Islet of Langerhans (tissue), 1 donor: ENCODE results near the gene PEX12.
"Not testable (repeated sequence)": the region's sequence is repeated elsewhere in the genome, so short reads cannot be mapped to it uniquely, and the experiment has no call there.

Source experiments
- FAIRE-seq: peaks from one replicate; lab custom pipeline; 2011; peaks lifted over from hg19 to GRCh38; lab: Jason Lieb, UNC

The PEX12 gene

DNA sequence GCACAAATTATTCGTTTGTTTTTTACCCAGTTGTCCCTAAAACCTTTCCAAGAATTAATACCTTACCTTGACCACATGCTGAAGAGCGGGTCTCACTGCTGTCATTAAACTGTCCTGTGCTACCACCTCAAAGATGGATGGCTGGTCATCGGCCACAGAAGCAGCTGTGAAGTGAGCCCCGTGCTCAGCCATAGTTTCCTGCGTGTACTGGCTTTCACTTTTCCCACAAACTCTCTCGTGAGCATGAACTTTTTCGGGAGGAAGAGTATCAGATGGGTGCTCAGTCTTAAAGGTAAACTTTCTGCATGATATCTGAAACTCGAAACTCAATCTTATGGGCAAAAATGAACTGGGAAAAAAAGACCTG lies 558 bp downstream of the PEX12 start:
- no peak for FAIRE-seq

DNA sequence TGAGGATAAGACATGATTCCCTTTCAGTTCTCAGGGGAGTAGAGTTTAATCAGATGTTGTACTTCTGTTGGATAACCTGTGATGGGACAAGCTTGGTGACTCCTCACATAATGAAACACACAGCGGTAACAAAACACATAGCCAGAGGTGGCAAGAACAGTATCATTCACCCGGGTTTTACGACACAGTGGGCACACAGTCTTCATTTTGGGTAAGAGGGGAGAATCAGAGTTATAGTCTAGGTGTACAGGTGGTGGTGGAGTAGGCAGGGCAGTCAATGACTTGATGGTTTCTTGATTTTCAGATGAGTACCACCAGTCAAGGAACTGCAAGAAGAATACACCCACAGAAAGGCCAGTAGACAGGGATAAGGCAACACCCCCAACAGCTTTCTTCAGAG lies 2.6 kb downstream of the PEX12 start:
- FAIRE-seq = no peak

DNA sequence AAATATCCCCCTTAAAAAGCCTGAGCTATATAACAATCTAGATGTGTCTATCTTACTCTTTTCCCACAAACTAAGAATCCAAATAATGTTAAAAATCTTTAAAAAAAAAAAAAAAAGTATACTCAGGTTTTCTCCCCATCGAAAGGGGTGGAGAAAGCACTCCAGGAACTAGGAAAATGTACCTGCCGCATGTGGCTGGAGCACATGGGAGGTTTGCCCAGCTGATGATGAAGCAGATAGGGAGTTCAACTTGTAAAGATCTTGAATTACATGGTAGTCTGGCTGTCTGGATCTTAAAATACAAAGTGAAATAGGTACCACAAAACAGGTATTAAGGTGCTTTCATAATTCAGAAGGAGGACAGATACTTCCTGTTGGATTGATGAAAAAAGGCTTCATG lies 9.0 kb downstream of the PEX12 start:
- no peak for FAIRE-seq

DNA sequence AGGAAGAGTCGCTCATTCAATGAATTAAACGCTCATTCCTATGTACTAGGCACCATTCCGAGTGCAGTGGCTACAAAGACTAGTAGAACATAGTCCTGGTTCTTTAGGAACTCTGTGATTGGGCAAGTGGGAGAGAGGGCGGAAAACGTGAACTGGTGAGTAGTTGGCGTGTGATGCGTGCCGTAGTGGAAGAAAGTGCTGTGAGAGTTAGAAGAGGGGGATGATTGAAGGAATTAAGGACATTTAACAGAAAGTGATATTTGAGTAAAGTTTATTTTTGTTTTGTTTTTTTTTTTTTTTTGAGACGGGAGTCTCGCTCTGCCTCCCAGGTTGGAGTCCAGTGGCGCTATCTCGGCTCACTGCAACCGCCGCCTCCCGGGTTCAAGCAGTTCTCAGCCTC lies 9.8 kb downstream of the PEX12 start:
- no peak for FAIRE-seq

DNA sequence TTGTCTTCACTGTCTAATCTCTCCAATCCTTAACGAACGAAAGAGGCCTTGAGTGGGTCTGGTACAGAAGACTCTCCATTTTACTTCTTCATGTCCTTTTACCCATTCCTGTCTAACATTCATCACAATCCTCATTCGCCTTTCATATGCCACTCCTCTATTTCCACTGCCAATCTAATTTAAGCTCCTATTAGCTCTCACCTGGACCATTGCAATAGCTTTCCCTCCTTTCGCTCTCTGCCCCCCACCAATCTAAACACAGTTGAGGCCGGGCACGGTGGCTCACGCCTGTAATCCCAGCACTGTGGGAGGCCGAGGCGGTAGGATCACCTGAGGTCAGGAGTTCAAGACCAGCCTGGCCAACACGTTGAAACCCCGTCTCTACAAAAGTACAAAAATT lies 11.4 kb downstream of the PEX12 start:
- no peak for FAIRE-seq

DNA sequence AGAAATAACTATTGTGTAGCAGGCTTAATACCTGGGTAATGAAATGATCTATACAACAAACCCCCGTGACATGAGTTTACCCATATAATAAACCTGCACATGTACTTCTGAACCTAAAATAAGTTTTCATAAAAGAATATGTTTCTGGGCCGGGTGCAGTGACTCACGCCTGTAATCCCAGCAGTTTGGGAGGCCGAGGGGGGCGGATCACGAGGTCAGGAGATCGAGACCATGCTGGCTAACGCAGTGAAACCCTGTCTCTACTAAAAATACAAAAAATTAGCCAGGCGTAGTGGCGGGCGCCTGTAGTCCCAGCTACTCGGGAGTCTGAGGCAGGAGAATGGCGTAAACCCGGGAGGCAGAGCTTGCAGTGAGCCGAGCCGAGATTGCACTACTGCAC lies 15.2 kb downstream of the PEX12 start:
- not testable (repeated sequence) for FAIRE-seq

DNA sequence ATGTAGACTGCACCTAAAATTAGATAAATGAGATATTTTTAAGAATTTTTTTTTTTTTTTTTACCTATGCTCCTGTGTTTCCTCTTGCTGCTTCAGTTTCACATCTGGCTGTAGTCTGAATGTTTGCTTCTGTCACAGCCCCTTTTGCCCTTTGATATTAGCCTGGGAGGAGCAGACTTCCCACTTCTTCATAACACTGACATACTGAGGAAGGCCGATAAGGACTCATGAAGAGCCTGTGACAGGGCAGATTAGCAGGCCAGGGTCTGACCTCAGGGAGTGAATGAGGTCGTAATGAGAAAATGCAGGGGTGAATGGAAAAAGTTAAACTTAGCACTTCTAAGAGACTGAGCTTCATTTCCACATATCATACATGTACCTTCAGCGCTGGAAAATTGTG lies 17.7 kb downstream of the PEX12 start, which contains the start of gene SLFN14:
Gene SLFN14, minus strand, starts transcription at position 117 of the 400 bp plus-strand sequence. CDS start 2,757 bp downstream, outside the sequence.
- no peak for FAIRE-seq

DNA sequence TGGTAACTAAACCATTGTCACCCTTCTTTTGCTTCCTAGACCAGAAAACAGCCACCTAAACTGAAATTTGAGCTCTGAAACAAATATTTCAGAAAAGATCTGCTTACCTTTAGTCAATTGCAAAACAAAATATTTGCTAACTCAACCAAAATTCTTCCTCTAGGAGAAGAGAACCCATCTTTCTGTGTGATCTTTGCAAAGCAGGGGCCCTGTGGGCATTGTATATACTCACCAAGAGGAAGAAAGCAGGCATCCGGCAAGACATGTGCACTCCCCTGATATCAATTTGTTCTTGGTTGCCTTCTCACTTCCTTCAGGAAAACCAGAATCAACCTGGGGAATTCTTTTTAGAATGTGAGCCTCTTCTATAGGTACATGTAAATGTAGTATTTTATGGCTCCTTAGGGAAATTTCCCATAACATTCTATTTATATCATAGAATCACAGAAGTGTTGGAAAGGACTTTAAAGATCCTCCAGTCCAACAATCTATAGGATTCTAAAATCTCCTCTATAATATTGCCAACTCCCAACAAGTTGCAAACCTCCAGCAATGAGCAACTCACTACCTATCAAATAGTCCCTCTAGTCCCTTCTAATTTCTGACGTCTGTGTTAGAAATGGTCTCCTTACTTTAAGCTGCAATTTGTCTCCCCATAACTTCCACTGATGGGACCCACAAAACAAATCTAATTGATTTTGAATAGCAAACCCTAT lies 18.7 kb downstream of the PEX12 start:
- no peak for FAIRE-seq

DNA sequence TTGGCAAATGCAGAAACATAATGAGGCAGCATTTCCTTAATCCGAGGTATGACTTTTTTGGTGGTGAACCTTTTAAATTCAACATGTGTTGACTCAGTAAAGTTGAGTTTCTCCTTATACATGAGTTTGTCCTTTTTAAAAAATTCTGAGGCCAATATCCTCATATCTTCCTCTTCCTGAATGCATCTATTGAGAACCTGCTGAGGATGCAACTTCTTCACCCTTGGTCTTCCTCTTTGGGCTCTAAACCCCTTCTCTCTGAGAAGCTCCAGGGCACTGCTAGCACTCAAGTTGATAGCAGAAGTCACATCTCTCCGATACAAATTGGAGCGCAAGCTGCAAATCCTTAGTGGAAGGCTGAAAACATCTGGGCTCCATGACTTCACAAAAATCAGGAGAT lies 21.0 kb downstream of the PEX12 start:
- FAIRE-seq = no peak

DNA sequence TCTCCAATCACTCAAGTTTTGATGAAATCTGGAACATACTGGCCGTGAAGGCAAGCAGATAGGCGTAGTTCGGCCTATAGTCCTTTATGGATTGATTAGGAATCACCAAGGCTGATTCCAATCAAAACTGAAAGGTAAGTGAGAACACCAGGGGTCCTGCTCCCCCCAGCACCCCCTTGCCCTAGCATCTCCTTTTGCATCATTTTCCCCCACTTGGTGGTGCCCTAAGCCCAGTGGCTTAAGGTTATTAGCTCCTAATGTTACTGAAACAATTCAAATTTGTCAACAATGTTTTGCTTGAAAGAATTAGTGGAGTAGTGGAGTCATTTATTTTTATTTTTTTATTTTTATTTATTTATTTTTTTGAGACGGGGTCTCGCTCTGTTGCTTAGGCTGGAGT lies 22.7 kb downstream of the PEX12 start:
- FAIRE-seq = no peak

DNA sequence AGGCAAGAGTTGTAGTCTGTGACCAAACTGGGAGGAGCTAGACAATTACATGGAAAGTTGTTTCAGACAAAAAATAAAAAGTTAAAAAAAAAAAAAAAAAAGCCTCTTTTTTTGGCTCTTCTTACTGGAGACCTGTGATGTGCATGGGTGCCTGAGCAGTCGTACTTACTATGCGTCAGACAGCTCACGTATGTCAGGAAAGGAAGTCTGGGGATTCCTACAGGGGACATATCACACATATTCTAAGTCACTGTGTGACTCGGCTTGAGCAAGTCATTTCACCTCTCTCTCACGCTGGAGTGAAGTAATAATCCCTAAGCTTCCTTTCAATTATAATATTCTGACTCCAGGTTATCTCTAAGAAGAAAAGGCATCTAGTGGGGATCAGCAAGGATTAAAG lies 23.7 kb downstream of the PEX12 start:
- no peak for FAIRE-seq

DNA sequence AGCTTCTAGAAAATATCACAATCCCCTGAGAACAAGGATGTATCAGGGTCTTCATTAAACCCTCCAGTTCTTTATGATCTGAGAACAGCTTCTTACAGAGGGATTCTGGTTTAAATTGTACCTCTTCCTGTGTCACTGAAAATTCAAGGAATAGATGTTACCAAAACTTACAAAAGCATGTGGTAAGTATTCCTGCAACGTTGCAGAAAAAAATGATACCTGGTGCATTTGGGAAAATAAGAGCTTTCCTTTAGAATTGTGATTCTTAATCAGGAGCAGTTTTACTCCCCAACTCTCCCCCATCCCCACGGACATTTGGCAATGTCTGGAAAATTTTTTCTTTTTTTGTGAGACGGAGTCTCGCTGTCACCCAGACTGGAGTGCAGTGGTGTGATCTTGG lies 25.1 kb downstream of the PEX12 start:
- FAIRE-seq = no peak

DNA sequence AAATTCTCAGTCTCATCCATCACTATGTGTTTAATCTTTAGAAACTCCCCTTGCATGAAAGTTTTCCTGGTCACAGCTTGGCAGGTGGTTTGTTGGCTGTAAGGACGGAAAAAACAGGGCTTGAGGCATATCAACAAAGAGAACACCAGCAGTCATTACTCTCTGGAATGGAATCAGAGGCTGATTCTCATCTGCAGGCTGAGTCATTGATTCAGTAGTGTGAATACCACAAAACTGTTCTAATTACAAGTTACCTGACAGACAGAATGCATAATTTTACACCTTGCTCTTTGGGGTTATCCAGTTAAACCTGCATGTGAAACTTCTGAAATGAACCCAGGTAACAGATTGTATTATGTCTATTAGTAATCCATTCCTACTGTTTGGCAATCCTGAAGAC lies 29.4 kb downstream of the PEX12 start:
- no peak for FAIRE-seq

DNA sequence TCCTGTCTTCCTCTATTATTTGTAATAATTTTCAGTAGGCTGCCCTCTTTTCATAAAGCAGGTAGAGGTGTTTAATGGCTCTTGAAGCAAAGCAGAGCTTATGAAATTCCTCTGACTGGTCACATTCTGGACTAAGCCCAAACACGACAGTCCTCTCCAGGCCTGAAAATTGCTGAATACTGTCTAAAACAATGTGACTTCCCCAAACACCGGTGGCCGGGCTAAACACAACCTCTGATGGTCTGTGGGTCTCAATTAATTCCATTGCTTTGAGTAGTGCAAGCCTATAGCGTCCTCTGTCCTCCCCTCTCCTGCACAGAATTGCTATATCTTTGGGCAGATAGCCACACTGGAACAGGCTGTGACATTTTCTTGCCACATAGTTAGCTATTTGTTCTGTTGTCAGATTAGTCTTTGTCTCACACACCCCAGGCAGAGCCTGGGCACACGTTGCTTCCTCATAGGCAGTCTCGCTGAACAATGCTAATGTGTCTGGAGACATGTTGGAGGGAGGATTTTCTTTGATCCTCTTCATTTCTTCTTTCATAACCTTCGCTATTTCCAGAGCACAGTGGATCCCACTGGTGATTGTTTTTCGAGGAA lies 30.1 kb downstream of the PEX12 start:
- FAIRE-seq = no peak

DNA sequence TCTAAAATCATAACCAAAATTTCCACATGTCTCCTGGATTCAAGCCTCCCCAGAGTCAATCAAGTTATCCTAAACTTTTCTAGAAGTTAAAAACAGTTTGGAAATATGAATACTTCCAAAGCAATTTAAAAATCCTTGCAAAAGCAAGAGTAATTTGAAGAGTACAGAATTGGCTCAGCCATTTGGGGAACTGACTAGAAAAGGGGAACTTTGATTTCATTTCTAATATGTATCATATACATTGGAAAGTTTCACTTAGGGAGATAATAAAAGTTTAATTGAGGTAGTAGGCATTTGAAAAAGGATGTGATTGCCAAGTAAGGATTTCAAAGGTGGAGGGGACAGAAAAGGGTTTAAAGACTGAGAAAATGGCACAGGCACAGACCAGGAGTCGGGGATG lies 31.9 kb downstream of the PEX12 start:
- FAIRE-seq = no peak

DNA sequence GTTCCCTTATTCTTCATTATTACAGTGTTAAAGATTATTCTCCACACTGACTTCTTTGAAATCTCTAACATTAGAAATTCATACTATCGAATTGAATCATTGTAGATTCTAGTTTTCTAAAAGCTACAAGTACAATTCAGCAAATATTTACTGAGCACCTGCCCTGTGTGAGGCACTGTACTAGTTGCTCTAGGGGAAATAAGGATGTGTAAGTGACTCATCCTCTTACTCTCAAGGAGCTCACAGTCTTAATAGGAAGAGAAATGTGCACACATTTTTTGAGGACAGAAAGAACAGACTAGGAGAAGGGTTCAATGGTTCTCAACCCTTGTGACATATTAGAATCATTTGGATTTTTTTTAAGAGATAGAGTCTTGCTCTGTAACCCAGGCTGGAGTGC lies 33.2 kb downstream of the PEX12 start:
- FAIRE-seq = no peak

DNA sequence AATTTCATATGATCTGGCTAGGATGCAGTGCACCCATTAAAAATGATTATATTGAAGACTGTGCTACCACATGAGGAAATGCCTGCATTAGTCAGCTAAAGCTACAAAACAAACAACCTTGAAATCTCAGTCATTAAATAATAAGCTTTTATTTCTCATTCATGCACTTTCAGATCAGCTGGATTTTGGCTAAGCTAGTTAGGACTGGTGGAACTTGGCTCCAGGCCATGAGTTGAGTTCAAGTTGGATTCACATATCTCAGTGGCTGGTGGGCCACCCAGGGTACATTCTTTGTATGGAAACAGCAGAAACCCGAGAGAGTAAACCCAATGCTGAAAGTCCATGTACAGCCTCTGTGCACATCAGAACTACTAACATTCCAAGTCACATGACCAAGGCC lies 34.5 kb downstream of the PEX12 start:
- FAIRE-seq = no peak

DNA sequence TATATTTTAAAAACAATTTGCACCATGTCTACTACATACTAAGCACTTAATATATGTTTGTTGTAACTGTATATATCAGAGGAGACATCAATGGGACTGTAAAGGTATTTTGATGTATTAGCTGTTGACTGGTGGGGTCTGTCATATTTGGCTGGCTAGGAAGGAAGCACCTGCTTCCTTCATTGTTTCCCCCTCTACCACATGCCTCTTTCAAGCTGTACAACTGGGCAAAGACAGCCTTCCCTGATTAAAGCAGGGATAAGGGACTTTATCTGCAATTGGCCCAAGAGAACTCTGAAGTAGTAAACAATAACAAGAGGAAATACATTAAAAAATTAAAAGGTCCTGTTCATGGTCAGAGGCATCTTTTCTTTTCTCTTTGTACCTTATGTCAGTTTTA lies 35.4 kb downstream of the PEX12 start:
- no peak for FAIRE-seq

DNA sequence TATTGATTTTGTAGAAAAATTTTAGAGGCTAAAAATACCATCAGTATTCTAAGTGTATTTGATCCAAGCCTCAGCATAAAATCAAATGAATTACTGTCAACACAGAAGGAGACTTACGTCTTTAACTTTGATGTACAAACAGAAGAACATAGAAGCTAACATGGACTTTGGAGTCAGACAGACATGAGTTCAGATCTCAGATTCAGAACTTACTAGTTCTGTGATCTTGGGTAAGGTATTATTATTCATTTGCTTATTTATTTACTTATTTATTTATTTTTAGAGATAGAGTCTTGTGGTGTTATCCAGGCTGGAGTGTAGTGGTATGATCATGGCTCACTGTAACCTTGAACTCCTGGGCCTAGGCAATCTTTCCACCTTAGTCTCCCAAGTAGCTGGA lies 36.9 kb downstream of the PEX12 start:
- FAIRE-seq = no peak

DNA sequence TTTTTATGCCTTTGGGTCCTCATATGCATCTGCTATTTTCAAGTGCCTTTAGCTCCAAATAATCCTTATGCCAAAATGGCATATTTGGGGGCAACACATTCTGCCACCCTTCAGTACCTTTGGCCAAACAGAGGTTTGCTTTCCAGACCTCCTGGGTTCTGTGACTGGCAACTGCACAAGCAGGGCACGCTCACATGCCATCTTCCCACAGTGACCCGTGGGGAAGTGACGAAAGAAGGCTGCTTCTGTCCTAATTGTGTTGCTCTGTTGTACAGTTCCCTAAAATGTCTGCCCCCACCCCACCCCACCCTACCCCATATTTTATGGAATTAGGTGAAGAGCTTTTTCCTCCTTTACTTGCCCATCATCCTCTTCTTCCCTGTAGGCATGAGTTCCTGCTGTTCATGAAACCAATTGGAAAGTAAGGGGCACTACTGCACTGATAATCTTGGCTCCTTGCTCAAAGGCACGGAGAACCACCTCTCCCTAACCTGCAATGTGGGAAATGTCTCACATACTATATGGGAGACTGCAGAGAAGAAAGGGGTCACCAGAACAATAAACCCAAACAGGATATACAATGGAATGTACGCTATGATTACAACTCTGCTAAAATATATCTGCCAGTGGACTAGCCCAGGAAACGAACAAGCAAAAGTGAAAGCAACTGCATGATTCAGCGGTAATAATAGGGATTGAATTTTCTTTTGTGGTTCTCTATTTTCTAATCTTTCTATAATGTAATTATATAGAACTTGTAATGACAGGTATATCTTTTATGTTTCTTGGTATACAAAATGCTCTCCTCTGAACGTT lies 37.6 kb downstream of the PEX12 start:
- peak; percentile 71 for FAIRE-seq

DNA sequence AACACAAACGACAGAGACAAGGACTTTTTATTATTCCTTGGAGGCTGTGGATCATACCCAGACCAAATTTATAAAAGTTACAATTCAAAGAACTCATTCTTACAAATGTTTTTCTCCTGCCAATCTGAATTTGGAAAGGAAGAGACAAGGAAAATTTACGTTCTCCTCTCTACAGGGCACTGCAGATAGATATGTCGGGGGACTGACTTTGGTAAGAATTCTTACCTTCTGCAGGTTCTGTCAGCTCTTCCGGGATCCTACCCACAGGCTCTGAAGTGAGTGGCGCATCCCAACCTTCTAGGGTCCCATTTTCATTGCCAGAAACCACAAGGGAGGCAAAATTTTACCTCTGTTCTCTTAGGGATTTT lies 38.7 kb downstream of the PEX12 start:
- no peak for FAIRE-seq

DNA sequence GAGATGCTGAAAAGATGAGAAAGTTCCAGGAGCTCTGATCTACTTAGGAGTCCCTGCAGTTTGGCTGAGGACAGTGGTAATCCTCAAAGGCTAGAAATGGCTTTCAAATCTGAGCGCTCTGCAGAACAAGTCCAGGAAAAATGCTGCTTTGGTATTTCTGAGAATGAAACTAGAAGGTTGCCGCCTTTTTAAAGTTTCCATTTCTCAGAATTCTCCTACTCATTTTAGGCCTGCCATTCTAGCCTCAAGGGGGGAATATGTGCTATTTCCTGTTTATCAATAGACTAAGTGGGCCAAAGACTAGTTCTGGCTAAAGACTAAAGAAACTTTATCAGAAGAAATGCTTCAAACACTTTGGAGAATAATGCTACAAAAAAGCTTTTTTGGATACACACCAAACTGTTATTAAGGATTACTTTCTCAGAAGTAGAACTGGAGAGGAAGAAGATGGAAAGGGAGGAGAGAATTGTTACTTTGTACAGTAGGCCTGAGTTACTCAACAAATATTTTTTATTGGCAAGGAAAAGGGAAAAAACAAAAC lies 40.7 kb downstream of the PEX12 start, which contains the start of gene SLFN12L:
Gene SLFN12L, minus strand, starts transcription at position 78 of the 541 bp plus-strand sequence. CDS start 15,314 bp downstream, outside the sequence.
- FAIRE-seq = no peak

DNA sequence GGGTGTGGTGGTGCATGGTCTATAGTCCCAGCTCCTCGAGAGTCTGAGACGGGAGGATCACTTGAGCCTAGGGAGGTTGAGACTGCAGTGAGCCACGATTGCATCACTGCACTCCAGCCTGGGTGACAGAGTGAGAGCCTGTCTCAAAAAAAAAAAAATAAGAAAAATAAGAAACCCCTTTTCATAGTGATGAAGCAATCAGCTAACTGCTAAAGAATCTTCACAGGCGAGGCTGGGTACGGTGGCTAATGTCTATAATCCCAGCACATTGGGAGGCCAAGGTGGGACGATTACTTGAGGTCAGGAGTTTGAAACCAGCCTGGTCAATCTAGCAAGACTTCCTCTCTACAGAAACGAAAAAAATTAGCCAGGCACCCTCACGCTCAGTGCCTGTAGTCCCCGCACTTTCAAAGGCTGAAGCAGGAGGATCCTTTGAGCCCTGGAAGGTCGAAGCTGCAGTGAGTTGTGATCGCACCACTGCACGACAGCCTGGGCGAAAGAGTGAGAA lies 41.7 kb downstream of the PEX12 start:
- no peak for FAIRE-seq
